ENCODE results near the gene DNAJB13.

DNAJB13 gene

DNA sequence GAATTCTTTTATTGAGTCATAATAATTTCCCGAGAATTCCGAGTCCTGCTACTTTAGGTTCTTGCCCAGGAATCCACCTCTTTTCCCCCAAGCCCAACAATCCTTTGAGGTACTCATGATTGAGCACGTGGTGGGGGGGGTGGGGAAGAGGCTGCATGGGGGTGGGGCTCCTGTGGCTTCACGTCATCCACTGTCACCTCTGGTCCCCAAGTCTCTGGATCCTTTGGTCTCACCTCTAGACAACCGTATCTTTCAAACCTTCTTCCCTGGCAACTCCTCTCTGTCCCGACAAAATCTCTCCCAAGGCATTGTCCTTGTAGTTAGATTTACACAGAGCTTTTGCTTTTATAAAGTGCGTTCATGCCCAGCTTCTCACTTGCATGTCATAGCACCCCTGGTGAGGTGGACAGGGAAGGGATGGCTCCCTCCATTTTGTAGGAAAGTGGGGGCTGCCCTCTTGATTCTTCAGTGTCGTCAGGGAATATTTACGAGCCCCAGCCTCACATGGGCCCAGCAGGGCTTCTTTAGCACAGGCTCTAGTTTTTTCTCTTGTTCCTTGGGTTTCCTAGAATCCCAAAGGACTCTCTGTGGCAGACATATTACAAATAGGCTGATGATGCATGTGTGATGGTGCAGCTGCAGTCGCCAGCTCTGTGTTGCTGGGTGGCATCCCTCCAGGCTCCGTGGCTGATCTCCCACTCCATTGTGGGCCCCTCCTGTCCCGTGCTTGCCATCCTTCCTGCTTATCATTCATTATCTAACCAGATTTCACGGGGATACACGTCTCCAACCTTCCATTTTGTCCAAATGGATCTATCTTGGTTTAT, 49.7 kb downstream of the DNAJB13 start:
- no peak for DNase-seq (ENCODE audit: low spot score)

DNA sequence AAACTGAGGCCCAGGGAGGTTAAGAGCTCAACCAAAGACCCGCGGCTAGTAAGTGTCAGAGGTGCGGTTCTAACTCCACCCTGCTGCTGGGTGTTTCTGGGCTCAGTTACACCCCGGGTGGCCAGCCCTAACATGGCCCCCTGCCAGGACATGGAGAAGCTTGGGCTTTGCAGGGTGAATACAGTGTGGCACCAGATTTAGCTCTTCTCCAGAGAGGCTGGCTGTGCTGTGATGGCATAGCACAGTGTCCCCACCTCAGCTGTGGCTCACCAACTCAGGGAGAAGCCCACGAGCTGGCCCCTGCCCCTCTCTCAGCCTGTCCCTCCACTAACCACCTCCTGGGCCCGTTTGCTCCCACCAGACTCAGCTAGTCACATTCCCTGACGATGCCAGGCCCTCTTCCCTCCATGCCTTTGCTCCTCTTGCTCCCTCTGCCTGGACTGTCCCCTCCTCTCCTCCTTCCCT, 51.0 kb downstream of the DNAJB13 start:
- no peak for DNase-seq (ENCODE audit: low spot score)

DNA sequence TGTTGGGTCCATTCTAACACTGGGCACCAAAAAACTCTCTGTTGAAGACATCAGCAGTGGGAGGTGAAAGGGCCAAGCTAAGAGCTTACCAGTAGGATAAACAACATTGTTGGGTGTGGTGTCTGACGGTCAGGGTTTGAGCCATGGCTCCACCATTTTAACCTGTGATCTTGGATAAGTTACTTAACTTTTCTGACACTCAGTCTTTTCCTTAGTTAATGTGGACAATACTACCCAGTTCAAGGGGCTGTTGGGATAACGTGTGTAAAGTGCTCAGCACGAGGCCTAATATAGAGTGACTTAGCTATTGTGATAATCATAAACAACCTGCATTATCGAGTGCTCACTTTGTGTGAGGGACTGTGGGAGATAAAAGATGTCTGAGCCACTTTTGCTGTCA, 52.0 kb downstream of the DNAJB13 start:
- DNase-seq (ENCODE audit: low spot score), result no peak

DNA sequence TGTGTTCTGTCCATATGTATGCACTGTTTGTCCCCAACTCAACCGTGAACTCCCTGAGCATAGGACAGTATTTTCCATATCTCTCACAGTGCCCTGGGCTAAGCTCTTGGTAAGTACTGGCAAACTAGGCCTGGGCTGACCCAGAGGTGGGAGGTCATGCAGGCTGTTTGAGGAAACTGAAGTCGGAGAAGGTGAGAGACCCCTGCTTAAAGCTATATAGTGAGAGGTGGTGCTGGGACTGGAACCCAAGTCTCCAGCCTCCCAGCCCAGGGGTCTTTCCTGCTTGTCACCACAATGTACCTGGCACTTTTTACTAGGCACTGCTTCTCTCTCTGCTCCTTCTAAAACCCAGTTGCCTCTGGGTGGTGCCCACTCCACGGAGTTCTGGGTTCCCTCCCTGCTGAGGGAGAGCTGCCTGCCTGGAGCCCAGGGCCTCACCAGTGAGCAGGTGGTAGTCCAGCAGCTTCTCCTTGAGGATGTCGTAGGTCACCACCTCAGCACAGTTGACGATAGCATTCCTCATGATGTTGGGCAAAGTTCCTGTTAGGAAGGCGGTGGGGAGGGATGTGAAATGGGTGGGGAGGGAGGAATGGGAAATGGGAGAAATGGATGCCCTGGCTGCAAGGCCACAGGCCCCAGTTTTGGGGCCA, 53.3 kb downstream of the DNAJB13 start:
- DNase-seq (ENCODE audit: low spot score), result no peak

DNA sequence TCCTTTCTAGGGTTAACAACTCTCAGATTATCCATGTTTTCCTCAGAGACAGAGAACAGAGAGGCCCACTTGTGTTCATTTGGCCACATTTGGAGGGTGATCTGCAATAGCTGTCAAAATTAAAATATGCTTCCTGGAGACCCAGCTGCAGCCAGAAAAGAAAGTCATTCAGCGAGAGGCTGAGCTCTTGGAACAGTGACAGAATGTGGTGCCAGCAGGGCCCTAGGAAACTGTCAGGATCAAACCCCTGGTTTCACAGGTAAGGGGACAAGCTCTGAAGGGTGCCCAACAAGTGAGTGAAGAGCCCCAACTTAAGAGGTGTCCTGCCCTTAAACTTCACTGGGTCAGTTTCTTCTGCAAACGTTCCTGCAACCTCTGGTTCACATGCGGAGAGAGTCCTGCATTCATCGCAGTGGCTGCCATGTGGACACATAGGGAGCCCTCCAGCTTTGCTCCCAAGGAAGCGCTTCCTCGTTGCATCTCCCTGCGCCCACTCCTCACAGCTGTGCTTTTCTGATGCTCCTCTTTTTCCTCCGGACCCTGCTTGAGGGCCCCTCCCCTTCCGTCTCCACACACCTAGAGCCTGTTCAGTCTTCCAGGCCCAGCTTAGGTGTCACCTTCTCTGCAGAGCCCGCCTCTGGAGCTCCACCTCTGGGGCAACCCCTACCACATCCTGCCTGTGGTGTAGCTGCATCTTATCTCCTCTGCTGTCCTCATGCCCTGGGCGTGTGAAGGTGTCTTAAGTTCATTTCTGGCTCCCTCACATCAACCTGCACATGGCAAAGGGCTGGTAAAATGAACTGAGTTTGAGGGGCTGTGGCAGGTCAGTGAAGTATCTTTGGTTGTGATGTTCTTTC, 54.2 kb downstream of the DNAJB13 start:
- DNase-seq (ENCODE audit: low spot score), result no peak

DNA sequence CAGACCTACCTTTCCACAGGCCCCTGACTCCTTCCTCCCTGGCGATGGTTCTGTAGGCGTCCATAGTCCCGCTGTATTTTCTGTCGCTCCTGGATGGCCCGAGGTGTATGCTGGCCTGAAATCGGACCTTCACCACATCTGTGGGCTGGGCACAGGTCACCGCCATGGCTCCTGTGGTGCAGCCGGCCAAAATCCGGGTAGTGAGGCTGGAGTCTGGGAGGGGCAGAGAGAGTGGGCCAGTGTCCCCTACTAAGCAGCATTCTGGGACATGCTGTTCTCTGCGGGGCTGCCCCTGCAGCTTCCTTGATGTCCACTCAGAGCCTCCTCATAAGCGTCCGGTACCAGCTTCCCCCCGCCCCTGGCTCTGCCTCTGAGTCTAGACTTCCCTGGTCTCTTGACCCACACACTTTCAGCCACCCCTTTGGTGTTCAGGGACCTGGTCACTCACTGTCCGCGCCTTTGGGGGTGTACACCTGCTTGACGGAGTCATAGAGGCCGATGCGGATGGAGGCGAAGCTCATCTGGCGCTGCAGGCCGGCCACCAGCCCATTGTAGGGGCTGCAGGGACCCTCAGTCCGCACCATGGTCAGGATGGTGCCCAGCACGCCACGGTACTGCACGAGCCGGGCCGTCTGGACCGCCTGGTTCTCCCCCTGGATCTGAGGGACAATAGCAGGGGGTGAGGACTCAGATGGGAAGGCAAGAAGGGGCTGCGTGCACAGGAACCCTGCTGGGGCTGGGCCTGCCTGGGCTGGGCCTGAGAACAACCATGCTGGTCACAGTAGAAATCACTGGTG, 55.1 kb downstream of the DNAJB13 start:
- DNase-seq (ENCODE audit: low spot score), result no peak

DNA sequence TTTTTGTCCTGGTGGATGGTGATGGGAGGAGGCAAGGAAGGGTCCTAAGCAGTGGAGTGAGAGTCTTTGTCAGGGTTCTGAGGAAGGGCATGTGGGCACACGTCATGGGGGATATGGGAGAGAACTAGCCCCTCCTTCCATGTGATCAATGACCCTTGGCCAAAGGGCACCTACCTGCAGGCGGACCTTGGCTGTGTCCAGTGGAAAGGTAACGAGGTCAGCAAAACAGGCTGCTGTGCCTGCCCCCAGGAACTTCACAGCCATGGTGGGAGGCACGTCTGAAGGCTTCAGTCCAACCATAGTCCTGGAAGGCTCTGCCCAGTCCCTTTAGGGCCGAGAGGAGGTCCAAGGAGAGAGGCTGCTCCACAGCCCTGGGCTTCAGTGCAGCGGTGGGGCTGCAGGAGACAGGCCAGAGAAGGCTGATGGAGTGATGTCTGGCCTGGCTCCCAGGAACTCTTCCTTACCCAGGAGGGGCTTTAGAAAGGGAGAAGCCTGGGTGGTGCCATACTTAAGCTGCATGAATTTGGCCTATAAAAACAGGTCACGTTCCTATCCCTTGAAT, 56.0 kb downstream of the DNAJB13 start:
- no peak for DNase-seq (ENCODE audit: low spot score)

DNA sequence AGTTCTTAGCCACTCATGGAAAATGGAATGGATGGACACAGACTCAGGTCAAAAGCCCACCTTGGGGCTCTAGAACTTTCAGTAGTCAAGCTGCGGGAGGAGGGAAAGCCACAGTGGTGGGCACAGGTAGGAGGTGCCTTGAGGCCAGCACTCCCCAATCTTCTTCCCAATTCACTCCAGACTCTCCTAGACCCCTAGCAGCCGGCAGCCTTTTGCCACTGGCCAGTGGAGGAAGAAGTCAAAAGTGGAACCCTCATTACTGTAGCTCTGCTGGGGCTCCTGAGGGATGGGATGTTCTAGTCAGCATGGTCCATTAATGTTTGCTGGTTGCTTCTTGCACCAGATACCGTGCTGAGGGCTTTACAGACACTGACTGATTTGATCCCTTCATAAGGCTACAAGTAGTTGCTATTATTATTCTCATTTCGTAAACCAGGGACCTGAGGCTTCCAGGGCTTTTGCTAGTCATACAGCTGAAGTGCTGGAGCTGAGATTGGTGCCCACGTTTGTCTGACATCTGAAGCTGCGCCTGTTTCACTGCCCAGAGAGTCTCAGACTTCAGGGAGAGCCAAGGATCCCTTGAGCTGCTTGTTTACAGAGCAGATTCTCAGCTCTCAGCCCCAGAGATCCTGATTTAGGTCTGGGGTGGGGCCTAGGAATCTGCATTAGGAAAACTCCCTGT, 57.0 kb downstream of the DNAJB13 start:
- DNase-seq (ENCODE audit: low spot score), result no peak

DNA sequence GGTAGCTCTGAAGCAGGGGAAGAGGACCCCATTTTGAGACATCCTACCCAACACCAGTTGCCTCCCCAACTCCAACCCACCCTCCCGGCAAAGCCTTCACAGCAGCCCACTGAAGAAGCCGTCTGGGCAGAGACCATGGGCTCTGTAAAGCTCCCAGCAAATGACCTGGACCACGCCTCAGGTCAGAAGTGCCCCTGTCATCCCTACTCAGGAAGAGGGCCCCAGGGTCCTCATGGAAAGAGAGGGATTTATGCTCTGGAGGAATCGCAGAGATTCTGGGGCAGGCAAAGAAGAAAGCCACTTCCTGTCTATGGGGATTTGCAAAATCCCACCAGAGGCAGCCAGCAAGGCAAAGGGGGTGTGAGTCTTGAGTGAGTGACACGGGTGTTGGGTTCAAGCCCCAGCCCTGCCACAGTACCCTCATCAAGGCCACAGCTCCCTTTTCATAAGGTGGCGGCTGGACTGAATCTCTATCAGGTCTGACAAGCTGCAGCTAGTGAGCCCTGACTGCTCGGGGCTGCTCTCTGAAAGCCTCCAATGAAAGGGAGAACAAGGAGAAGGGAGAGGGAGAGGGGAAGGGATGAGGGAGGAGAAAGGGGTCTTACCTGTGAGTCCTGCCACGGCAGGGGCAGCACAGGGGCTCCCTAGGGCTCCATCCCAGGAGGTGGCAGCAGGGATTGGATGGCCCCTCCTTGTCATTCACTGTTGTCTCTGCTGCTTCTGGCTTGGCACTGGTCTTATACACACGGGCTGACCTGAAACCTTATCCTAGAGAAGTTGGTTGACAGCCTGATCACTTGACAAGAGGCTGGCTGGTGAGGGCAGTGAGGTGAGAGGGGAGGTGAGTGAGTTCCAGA, 57.8 kb downstream of the DNAJB13 start, which contains the start of gene UCP3:
UCP3 (minus strand) TSS at position 713 of the 857 bp plus-strand sequence. CDS start 2,043 bp downstream, outside the sequence.
- no peak for DNase-seq (ENCODE audit: low spot score)

DNA sequence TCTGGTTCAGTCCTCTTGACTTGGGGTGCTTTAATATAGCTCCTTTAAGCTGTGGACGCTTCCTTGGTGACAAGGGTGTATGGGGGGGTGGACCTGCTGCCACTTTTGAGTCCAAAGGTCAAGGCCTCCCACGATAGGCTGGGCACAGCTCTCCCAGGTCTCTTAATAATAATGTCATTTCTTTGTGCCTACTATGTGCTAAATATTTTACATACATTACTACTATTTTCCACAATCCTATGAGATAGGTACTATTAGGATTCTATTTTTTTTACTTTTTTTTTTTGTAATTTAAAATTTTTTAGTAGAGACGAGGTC, 58.4 kb downstream of the DNAJB13 start:
- DNase-seq (ENCODE audit: low spot score), result no peak

DNA sequence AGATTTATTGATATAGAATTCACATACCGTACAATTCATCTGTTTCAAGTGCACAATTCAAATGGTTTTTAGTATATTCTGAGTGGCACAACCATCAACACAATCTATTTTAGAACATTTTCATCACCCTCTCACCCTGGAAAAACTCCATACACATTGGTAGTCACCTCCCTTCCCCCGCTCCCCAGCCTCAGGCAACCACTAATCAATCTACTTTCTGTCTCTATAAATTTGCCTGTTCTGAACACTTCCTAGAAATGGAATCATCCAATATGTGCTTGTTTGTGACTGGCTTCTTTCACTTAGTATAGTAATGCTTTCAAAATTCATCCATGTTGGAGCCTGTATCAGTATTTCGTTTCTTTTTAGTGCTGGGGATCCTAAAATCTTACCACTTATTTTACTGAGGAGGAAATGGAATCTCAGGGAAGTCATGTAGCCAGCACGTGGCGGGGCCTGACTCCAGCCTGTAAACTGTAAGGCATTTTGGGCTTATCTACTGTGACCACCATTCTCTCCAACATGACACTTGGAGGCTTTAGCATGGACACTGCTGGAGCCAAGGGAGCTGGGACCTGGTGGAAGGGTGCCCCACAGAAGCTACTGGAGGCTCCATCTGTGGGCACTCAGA, 59.0 kb downstream of the DNAJB13 start:
- no peak for DNase-seq (ENCODE audit: low spot score)

DNA sequence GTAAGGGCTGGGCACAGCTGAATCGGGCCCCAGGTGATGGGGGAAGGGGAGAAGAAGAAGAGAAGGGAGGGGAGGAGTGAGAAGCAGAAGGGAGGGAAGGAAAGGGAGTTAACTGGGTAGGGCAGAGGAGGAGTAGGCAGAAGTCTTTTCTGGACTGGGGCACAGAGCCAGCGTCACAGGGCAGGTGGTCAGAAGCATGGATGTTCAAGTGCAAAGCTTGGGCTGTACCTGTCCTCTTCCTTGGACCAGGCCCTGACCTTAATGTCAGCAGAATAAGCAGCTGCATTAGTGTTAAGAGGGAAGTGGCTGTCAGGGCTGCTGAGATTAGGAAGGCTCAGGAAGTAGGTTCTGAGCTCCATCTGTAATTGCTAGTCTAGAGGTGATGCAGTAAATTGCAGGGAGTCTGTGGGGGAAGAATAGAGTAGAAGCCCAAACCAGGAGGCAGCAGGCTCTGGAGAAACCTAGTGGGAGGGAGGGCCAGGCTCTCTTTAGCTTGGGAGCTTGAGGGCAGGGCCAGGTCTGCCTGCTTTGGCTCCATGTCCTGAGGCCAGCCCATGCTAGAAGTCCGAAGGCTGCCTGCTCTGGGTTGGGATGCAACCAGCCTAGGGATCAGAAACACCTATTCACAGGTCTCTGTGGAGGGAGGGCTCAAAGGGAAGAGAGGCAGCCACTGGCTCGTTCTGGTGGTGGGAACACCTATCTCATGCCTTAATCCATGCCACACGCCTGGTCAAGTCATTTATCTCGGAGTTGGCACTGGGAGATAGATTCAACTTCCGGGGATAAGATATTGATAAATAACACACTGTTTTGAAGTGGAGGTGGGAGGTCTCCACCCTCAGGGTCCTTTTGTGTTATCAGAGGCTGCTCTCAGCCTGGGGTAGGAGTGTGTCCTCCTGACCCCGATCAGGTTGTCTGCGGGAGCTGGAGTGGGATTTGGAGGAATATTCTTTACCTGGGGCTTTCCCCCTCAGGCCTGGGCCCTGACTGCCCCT, 59.8 kb downstream of the DNAJB13 start:
- DNase-seq (ENCODE audit: low spot score), result no peak

DNA sequence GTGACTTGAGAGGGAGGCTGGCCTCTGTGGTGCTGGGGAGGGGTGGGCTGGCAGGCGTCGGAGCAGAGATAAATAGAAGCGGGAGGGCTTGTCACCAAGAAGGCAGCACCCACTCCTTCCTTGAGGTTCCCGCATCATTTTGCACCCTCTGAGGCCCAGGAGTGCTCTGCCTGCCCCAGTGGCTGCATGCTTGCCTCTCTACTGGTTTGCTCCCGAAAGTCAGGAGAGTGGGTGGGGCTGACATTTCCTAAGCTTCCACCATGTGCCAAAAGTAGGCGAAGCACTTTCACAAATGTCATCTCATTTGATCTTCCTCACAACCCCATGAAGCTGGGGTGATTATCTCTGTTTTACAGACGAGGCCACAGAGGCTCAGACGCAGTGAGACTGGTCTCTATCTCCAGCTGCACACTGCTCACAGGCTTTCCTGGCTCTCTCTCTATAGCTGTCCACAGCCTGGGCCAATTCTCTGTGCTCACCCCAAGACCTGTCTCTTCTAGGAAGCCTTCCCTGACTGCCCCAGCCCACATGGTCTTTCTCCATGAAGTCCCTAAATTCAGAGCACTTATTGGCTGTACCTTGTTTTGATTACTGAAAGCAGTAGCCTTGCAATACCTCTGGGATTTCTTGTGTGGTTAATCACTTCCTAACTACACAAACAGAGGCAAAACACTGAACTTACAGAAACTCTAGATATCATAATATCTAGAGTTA, 60.7 kb downstream of the DNAJB13 start:
- no peak for DNase-seq (ENCODE audit: low spot score)

DNA sequence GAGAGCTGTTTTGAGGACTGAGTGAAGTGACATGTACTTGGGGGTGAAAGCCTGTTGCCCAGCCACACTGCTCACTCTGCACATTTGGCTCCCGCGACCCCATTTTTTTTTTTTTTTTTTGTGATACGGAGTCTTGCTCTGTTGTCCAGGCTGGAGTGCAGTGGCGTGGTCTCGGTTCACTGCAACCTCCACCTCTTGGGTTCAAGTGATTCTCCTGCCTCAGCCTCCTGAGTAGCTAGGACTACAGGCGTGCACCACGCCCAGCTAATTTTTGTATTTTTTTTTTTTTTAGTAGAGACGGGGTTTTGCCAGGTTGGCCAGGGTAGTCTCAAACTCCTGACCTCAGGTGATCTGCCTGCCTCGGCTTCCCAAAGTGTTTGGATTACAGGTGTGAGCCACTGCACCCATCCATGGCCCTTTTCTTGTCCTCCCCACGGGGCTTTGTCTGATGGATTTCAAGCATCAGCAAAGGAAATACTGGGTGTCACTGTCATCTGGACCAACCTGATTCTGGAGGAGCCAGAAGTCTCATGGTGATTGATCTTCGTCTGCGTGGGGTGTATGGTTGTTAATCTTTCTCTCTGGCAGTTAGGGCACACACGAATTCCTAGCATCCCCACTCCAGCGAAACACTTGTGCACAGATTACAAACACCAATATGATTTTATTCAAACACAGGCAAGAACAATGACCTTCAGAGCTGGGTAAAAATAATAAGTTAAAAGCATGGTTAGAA, 61.4 kb downstream of the DNAJB13 start:
- no peak for DNase-seq (ENCODE audit: low spot score)

DNA sequence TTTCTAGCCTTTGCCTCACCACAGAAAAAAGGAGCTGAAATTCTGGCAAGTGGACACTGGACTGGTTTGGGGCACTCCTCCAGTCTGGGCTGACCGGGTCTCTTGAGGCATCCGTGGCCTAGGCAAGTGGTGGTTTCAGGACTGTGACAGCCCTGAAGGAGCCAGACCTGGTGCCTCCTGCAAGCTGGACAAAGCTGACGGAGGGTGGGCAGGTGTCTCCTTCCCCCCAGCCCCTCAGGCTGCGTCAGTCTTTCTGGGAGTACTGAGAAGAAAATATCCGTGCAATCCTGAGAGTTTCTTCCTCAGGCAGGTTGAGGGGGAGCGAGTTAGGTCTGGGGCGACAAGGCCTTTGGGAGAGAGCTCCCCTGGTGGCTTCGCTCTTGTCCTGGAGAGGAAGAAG, 62.3 kb downstream of the DNAJB13 start:
- DNase-seq (ENCODE audit: low spot score), result no peak

DNA sequence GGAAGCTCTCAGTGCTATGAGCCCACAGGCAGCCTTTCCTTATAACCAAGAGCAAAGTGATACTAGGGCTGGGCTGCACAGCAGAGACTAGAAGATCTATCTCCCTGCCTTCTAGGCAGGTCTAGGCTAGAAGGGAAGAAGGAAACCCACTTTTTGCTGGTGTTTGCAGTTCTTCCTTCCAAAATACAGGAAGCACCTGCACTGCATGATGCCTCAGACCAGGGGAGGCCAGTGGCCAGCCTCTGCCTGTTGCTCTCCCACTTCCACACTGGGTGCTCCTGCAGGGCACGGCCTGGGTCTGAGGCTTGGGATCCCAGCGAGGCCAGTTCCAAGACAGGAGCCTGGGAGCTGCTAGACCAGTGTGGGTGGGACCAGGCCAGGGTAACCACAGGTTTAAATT, 64.1 kb downstream of the DNAJB13 start:
- DNase-seq (ENCODE audit: low spot score), result no peak

All from RKO (cell line).